ENCODE results near the gene CCS. TPM values are rescaled to one million over a fixed set of nuclear protein-coding genes. Genes with fewer than 3 reads are reported as not detected.

Gene CCS
- total and polyA plus RNA-seq, 9 of the 15 experiments (the other 6 are each of a cell fraction or from before 2014, with no cell fraction given), result 1.1 to 46.6 (median 26.8) TPM

DNA sequence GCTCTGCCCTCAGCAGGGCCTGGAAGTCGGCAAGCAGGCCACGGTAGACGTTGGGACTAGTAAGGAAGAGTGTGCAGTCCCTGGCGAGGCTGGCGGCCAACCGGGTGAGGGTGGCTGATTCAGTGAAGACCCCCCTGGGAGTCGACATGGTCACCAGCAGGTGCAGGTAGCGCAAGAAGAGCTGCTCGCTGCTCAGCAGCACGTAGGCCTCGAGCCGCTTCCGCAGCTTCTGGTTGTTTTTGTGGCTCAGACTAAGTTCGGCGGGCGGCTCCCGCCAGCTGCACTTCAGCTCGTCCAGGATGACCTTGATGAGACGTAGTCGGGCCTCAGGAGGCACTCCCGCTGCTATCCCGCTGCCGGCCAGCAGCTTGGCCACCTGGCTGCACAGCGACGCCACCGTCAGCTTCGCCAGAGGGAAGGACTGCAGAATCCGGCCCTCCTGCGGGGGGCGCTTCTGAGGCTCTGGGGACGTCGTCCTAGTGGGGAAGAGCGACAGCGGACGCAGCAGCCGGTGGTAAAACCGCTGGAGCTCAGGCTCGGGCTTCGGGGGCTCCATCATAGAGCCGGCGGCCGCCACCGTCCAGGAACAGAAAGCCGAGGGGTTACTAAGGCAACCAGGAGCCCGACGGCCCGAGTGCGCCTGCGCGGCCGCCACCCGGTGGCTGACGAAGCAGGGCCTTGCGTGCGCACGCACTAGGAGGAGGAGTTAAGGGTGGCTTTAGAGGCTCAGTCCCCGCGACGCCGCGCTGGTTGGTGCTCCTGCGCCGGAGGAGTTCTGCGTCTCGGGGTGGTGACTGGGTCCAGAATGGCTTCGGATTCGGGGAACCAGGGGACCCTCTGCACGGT is at the start of gene CCS, which contains the start of gene CCDC87 (continued):
- TF ChIP-seq HMGN3 (IDR thresholded peaks at IDR 0.05; ENCODE audit: borderline replicate concordance, extremely low read depth, insufficient read length, low read depth, low read length) (no peak), ETV6 (IDR thresholded peaks at IDR 0.05; ENCODE audit: borderline replicate concordance in 1 of 2, low read depth in 2 of 2, low read length in 1 of 2) (no peak), ETV6 (CRISPR knock-in tag; IDR thresholded peaks at IDR 0.05; ENCODE audit: borderline replicate concordance) (no peak), FOXA1 (IDR thresholded peaks at IDR 0.05; ENCODE audit: borderline replicate concordance) (no peak), HDAC3 (IDR thresholded peaks at IDR 0.05; ENCODE audit: borderline replicate concordance, partially characterized antibody) (no peak), NR4A1 (CRISPR knock-in tag; IDR thresholded peaks at IDR 0.05) (no peak), NR4A1 (tag; IDR thresholded peaks at IDR 0.05) (no peak), ZNF785 (CRISPR knock-in tag; IDR thresholded peaks at IDR 0.05) (no peak), DDX20 (tag; IDR thresholded peaks at IDR 0.05; ENCODE audit: low read depth) (no peak), CBFB (CRISPR knock-in tag; IDR thresholded peaks at IDR 0.05) (no peak), SMARCE1 (IDR thresholded peaks at IDR 0.05) (no peak), ZNF324 (CRISPR knock-in tag; IDR thresholded peaks at IDR 0.05) (no peak), POLR2B (IDR thresholded peaks at IDR 0.05; ENCODE audit: low read depth, partially characterized antibody) (peak; percentile 96), PYGO2 (tag; IDR thresholded peaks at IDR 0.05) (no peak), ZZZ3 (IDR thresholded peaks at IDR 0.05) (no peak), NCOA2 (IDR thresholded peaks at IDR 0.05; ENCODE audit: partially characterized antibody in 2 of 2) (no peak), IRF2 (CRISPR knock-in tag; IDR thresholded peaks at IDR 0.05) (no peak), KAT7 (CRISPR knock-in tag; IDR thresholded peaks at IDR 0.05; ENCODE audit: borderline replicate concordance) (no peak)
- TF ChIP-seq, protein P1, sequence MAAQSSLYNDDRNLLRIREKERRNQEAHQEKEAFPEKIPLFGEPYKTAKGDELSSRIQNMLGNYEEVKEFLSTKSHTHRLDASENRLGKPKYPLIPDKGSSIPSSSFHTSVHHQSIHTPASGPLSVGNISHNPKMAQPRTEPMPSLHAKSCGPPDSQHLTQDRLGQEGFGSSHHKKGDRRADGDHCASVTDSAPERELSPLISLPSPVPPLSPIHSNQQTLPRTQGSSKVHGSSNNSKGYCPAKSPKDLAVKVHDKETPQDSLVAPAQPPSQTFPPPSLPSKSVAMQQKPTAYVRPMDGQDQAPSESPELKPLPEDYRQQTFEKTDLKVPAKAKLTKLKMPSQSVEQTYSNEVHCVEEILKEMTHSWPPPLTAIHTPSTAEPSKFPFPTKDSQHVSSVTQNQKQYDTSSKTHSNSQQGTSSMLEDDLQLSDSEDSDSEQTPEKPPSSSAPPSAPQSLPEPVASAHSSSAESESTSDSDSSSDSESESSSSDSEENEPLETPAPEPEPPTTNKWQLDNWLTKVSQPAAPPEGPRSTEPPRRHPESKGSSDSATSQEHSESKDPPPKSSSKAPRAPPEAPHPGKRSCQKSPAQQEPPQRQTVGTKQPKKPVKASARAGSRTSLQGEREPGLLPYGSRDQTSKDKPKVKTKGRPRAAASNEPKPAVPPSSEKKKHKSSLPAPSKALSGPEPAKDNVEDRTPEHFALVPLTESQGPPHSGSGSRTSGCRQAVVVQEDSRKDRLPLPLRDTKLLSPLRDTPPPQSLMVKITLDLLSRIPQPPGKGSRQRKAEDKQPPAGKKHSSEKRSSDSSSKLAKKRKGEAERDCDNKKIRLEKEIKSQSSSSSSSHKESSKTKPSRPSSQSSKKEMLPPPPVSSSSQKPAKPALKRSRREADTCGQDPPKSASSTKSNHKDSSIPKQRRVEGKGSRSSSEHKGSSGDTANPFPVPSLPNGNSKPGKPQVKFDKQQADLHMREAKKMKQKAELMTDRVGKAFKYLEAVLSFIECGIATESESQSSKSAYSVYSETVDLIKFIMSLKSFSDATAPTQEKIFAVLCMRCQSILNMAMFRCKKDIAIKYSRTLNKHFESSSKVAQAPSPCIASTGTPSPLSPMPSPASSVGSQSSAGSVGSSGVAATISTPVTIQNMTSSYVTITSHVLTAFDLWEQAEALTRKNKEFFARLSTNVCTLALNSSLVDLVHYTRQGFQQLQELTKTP (IDR thresholded peaks at IDR 0.05; ENCODE audit: low read depth in 1 of 2, partially characterized antibody in 2 of 2), result no peak
- TF ChIP-seq, protein P2, sequence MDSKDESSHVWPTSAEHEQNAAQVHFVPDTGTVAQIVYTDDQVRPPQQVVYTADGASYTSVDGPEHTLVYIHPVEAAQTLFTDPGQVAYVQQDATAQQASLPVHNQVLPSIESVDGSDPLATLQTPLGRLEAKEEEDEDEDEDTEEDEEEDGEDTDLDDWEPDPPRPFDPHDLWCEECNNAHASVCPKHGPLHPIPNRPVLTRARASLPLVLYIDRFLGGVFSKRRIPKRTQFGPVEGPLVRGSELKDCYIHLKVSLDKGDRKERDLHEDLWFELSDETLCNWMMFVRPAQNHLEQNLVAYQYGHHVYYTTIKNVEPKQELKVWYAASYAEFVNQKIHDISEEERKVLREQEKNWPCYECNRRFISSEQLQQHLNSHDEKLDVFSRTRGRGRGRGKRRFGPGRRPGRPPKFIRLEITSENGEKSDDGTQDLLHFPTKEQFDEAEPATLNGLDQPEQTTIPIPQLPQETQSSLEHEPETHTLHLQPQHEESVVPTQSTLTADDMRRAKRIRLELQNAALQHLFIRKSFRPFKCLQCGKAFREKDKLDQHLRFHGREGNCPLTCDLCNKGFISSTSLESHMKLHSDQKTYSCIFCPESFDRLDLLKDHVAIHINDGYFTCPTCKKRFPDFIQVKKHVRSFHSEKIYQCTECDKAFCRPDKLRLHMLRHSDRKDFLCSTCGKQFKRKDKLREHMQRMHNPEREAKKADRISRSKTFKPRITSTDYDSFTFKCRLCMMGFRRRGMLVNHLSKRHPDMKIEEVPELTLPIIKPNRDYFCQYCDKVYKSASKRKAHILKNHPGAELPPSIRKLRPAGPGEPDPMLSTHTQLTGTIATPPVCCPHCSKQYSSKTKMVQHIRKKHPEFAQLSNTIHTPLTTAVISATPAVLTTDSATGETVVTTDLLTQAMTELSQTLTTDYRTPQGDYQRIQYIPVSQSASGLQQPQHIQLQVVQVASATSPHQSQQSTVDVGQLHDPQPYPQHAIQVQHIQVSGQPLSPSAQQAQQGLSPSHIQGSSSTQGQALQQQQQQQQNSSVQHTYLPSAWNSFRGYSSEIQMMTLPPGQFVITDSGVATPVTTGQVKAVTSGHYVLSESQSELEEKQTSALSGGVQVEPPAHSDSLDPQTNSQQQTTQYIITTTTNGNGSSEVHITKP (IDR thresholded peaks at IDR 0.05; ENCODE audit: partially characterized antibody), result peak; percentile 58
